Uterus (tissue), 4 donors: ENCODE data around the gene POC1B. TPM values are rescaled to one million over a fixed set of nuclear protein-coding genes. Genes with fewer than 3 reads are reported as not detected.

ENCODE experiments used
- DNase-seq, 2 donors: peaks; one replicate each; pipeline ENCODE4 v3.0.0-alpha.2; 2019 to 2020
- H3K27ac ChIP-seq, 2 donors: fragments of 200-600 bp; sonication (generic); 1 replicate in 1 of 2; 2 replicates in 1 of 2; pipeline ENCODE4 v1.5.1; 2016 to 2018
- H3K27me3 ChIP-seq, 2 donors: fragments of 200-600 bp; sonication (generic); one replicate each; pipeline ENCODE4 v1.5.1; 2018 to 2019; ENCODE audit warnings: control low read depth in 1 of 2
- H3K36me3 ChIP-seq, 2 donors: fragments of 200-600 bp; sonication (generic); one replicate each; pipeline ENCODE4 v1.5.1; 2019; ENCODE audit warnings: control low read depth in 1 of 2
- H3K4me1 ChIP-seq, 2 donors: fragments of 200-600 bp; sonication (generic); one replicate each; pipeline ENCODE4 v1.5.1; 2018 to 2019; ENCODE audit warnings: control low read depth in 1 of 2
- H3K4me3 ChIP-seq, 2 donors: fragments of 200-600 bp; sonication (generic); 1 replicate in 1 of 2; 2 replicates in 1 of 2; pipeline ENCODE4 v1.5.1; 2018 to 2019; ENCODE audit warnings: mild to moderate bottlenecking in 1 of 2
- H3K9me3 ChIP-seq, 2 donors: fragments of 200-600 bp; sonication (generic); one replicate each; pipeline ENCODE4 v1.5.1; 2019; ENCODE audit warnings: control low read depth in 1 of 2
- POLR2A ChIP-seq, 2 donors: fragments of 450-650 bp; IDR thresholded peaks; one replicate each; pipeline ENCODE4 v1.6.1; 2016; ENCODE audit warnings: antibody characterized with exemption in 2 of 2, mild to moderate bottlenecking in 1 of 2, moderate library complexity in 1 of 2
- intact Hi-C: fragments of 100-400 bp; cut with DNase I; formaldehyde crosslinking; loops from one replicate; pipeline ENCODE4 v1.15.1; 2023; ENCODE audit warnings: low total_unique reads
- total RNA-seq, 4 donors: library from RNA; depleted of rRNA in 3 of 4; stranded (reverse); fragments of >200 nt in 3 of 4; gene quantifications; one replicate each; pipeline versions ENCODE4 v1.1.0 to v1.2.4, GENCODE V29; 2014 to 2023
- TF ChIP-seq, protein P1 (sequence below), 4 experiments: fragments of 200-600 bp in 2 of 4; fragments of 450-650 bp in 2 of 4; sonication (generic) in 2 of 4; IDR thresholded peaks; one replicate each; pipeline ENCODE4 v1.5.1; 2016 to 2019; ENCODE audit warnings: antibody characterized with exemption in 4 of 4, mild to moderate bottlenecking in 2 of 4, moderate library complexity in 1 of 4
- donor health status: DM: yes; HTN: yes; CAD: no.

Gene POC1B
- total RNA-seq, 4 donors from 2014 or later, result 9.7 to 36.8 (median 30.5) TPM

DNA sequence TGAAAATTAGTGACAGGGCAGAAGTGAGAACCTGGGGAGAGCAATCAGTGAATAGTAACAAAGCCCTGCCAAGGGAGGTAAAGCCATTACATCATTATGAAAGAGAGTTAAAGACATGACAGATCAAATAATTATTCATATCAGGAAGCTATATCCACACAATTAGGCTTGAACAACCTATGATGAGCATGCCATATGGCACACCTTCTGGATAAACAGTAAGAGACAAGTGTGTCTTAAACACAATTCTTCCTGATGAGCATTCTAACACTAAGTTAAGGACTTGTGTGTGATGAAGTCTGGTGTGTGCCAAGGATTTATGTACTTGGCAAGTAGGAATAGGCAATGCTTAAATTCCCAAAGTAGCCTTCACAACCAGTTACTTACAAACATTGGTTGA is 77.3 kb downstream of the POC1B start:
- H3K4me1 ChIP-seq, result peaks cover 0 to 6% of the 10 kb centered on the region in 2 donors
- H3K36me3 ChIP-seq, result no peaks in the 10 kb centered on the region
- no peaks in the 10 kb centered on the region for H3K9me3 ChIP-seq
- H3K27me3 ChIP-seq, result no peaks in the 10 kb centered on the region
- H3K27ac ChIP-seq, result no peak overlapping the region
- no peak overlapping the region for H3K4me3 ChIP-seq
- TF ChIP-seq POLR2A (IDR thresholded peaks at IDR 0.05), result no peak
- TF ChIP-seq, protein P1, sequence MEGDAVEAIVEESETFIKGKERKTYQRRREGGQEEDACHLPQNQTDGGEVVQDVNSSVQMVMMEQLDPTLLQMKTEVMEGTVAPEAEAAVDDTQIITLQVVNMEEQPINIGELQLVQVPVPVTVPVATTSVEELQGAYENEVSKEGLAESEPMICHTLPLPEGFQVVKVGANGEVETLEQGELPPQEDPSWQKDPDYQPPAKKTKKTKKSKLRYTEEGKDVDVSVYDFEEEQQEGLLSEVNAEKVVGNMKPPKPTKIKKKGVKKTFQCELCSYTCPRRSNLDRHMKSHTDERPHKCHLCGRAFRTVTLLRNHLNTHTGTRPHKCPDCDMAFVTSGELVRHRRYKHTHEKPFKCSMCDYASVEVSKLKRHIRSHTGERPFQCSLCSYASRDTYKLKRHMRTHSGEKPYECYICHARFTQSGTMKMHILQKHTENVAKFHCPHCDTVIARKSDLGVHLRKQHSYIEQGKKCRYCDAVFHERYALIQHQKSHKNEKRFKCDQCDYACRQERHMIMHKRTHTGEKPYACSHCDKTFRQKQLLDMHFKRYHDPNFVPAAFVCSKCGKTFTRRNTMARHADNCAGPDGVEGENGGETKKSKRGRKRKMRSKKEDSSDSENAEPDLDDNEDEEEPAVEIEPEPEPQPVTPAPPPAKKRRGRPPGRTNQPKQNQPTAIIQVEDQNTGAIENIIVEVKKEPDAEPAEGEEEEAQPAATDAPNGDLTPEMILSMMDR (IDR thresholded peaks at IDR 0.05), result no peak
- intact Hi-C loops, result no loop called here
- DNase-seq, result no peak

DNA sequence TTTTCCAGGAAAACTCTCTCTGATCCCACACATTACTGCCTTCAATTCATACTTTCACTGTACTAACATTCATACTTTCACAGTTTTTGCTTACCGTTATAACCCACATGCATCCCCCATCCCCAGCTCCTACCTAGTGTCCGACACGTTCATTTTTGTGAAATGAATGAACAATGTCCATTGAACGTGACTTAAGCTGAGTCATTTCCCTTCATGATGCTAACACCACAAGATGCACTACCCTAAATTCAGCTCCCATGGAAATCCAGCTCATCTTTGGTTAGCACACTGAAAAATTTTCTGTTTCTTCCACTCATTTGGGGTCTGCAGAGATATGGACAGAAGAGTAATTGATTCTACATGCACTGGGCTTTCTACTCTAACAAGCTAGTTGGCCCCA is 85.9 kb downstream of the POC1B start:
- Histone ChIP-seq H3K36me3 (no peaks in the 10 kb centered on the region), H3K4me1 (no peaks in the 10 kb centered on the region), H3K9me3 (no peaks in the 10 kb centered on the region), H3K4me3 (no peak overlapping the region), H3K27ac (no peak overlapping the region), H3K27me3 (no peaks in the 10 kb centered on the region)
- intact Hi-C loops, result no loop called here
- DNase-seq, result no peak
- no peak for TF ChIP-seq POLR2A (IDR thresholded peaks at IDR 0.05)
- TF ChIP-seq, protein P1 (IDR thresholded peaks at IDR 0.05), result no peak

- H3K36me3 ChIP-seq, result no peaks in the 10 kb centered on the region
- no peak for TF ChIP-seq POLR2A (IDR thresholded peaks at IDR 0.05)
- TF ChIP-seq, protein P1 (IDR thresholded peaks at IDR 0.05), result no peak
- DNase-seq, result no peak
- H3K9me3 ChIP-seq, result no peaks in the 10 kb centered on the region
- intact Hi-C loops, result no loop called here
- no peak overlapping the region for H3K27ac ChIP-seq
- no peaks in the 10 kb centered on the region for H3K27me3 ChIP-seq
- H3K4me3 ChIP-seq, result no peak overlapping the region
- no peaks in the 10 kb centered on the region for H3K4me1 ChIP-seq
Measured at GRCh38 chr12:89437231-89437630, 88.6 kb downstream of the POC1B start.

DNA sequence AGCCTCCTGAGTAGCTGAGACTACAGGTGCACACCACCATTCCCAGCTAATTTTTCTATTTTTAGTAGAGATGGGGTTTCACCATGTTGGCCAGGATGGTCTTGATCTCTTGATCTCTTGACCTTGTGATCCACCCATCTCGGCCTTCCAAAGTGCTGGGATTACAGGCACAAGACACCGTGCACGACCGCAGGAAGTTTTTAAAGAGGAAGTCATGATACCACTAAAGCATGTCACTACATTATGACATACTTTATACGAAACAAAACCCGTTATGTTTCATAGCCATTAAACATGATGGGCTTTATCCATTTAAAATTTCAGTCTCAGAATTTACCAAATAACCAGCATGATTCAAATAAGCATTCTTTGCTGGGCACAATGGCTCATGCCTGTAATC is 89.8 kb downstream of the POC1B start:
- no peaks in the 10 kb centered on the region for H3K4me1 ChIP-seq
- no peak overlapping the region for H3K4me3 ChIP-seq
- TF ChIP-seq, protein P1 (IDR thresholded peaks at IDR 0.05), result no peak
- no peak for TF ChIP-seq POLR2A (IDR thresholded peaks at IDR 0.05)
- no peak overlapping the region for H3K27ac ChIP-seq
- no peak for DNase-seq
- H3K9me3 ChIP-seq, result no peaks in the 10 kb centered on the region
- intact Hi-C loops, result no loop called here
- no peaks in the 10 kb centered on the region for H3K36me3 ChIP-seq
- no peaks in the 10 kb centered on the region for H3K27me3 ChIP-seq

DNA sequence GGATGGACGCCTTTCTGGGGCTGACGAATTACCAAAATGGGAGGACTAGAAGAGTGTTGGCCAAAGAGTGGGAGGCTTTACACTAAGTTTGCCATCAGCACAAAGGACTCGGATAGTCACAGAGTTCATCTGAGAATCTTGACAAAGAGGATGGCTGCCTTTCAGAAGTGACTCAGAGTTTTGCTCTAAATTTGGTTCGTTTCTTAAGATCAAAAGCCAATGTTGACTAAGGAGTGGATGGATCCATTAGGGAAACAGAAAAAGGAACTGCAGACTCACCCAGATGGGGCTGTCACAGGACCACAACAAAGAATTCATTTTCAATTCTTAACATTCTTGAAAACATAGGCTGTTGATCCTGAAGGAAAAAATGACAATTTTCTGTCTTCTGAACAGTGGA is 92.2 kb downstream of the POC1B start:
- intact Hi-C loops, result no loop called here

More for the DNA sequence above, 92.2 kb downstream of the POC1B start:
- TF ChIP-seq, protein P1 (IDR thresholded peaks at IDR 0.05), result no peak
- no peak for DNase-seq
- Histone ChIP-seq H3K27ac (no peak overlapping the region), H3K9me3 (no peaks in the 10 kb centered on the region), H3K4me1 (no peaks in the 10 kb centered on the region), H3K27me3 (no peaks in the 10 kb centered on the region), H3K36me3 (no peaks in the 10 kb centered on the region), H3K4me3 (no peak overlapping the region)
